Measurements from ENCODE around the gene EXOC7. TPM values are rescaled to one million over a fixed set of nuclear protein-coding genes. Genes with fewer than 3 reads are reported as not detected.
"Not testable (repeated sequence)": the region's sequence is repeated elsewhere in the genome, so short reads cannot be mapped to it uniquely, and the experiment has no call there.

EXOC7 gene
- total RNA-seq, 6 experiments from 2014 or later = 134 to 157 (median 144) TPM

DNA sequence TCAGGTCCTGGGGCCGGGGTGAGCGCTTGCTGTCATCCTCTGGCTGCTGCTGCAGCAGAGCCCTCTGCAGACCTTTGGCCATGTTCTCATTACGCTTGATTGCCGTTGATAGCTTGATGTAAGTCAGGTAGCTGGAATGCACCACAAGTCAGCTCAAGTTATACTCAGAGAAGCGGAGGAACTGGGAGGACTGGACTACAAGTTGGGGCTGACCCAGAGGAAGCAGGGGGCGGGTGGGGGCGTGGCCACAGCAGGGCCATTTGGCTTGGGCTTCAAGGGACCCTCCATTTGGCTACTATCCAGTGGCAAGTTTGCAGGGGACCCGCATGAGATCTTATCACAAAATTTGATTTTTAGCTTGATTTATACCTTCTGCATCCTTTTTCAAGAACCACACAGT lies 57.5 kb downstream of the EXOC7 start:
- no peaks in the 10 kb centered on the region; the same call in 1 of the 2 replicates for H3K27me3 Mint-ChIP-seq (ENCODE audit: insufficient read depth)
- H3K27ac Mint-ChIP-seq = no peak overlapping the region
- H3K9me3 Mint-ChIP-seq = no peaks in the 10 kb centered on the region
- peaks cover 51% of the 10 kb centered on the region for H3K36me3 Mint-ChIP-seq (ENCODE audit: low read depth)
- TF ChIP-seq, protein P1, sequence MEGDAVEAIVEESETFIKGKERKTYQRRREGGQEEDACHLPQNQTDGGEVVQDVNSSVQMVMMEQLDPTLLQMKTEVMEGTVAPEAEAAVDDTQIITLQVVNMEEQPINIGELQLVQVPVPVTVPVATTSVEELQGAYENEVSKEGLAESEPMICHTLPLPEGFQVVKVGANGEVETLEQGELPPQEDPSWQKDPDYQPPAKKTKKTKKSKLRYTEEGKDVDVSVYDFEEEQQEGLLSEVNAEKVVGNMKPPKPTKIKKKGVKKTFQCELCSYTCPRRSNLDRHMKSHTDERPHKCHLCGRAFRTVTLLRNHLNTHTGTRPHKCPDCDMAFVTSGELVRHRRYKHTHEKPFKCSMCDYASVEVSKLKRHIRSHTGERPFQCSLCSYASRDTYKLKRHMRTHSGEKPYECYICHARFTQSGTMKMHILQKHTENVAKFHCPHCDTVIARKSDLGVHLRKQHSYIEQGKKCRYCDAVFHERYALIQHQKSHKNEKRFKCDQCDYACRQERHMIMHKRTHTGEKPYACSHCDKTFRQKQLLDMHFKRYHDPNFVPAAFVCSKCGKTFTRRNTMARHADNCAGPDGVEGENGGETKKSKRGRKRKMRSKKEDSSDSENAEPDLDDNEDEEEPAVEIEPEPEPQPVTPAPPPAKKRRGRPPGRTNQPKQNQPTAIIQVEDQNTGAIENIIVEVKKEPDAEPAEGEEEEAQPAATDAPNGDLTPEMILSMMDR (IDR thresholded peaks at IDR 0.05) = no peak
- peaks cover 15% of the 10 kb centered on the region for H3K4me1 Mint-ChIP-seq (ENCODE audit: low read depth)
- no peak for DNase-seq
- no peak overlapping the region for H3K4me3 Mint-ChIP-seq

GRCh38 chr17:76044475-76045007 lies 59.0 kb downstream of the EXOC7 start:
- not testable (repeated sequence) for H3K27ac Mint-ChIP-seq; H3K4me3 Mint-ChIP-seq; DNase-seq; H3K27me3 Mint-ChIP-seq (ENCODE audit: insufficient read depth); H3K9me3 Mint-ChIP-seq
- Mint-ChIP-seq H3K36me3 (ENCODE audit: low read depth) (peaks cover 39% of the 10 kb centered on the region), H3K4me1 (ENCODE audit: low read depth) (peaks cover 15% of the 10 kb centered on the region)

DNA sequence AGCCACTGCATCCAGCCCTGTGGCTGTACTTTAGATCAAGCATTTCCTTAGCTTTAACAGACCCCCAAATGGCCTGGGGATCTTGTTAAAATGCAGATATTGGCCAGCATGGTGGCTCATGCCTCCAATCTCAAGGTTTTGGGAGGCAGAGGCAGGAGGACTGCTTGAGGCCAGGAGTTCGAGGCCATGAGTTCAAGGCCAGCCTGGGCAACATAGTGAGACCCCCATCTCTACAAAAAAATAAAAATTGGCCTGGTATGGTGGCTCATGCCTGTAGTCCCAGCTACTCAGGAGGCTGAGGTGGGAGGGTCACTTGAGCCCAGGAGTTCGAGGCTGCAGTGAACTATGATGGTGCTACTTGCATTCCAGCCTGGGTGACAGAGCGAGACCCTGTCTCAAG lies 60.7 kb downstream of the EXOC7 start:
- H3K27ac Mint-ChIP-seq; DNase-seq; H3K9me3 Mint-ChIP-seq; H3K27me3 Mint-ChIP-seq (ENCODE audit: insufficient read depth); H3K4me3 Mint-ChIP-seq; H3K4me1 Mint-ChIP-seq (ENCODE audit: low read depth): not testable (repeated sequence)
- peaks cover 39% of the 10 kb centered on the region for H3K36me3 Mint-ChIP-seq (ENCODE audit: low read depth)

GRCh38 chr17:76040376-76040775 lies 63.2 kb downstream of the EXOC7 start:
- peaks cover 8% of the 10 kb centered on the region; the same call in 1 of the 2 replicates for H3K4me1 Mint-ChIP-seq (ENCODE audit: low read depth)
- peaks cover 34% of the 10 kb centered on the region for H3K36me3 Mint-ChIP-seq (ENCODE audit: low read depth)
- H3K27me3 Mint-ChIP-seq (ENCODE audit: insufficient read depth) = no peaks in the 10 kb centered on the region
- TF ChIP-seq, protein P1 (IDR thresholded peaks at IDR 0.05) = no peak
- no peak overlapping the region for H3K4me3 Mint-ChIP-seq
- no peaks in the 10 kb centered on the region for H3K9me3 Mint-ChIP-seq
- no peak for DNase-seq
- H3K27ac Mint-ChIP-seq = no peak overlapping the region

DNA sequence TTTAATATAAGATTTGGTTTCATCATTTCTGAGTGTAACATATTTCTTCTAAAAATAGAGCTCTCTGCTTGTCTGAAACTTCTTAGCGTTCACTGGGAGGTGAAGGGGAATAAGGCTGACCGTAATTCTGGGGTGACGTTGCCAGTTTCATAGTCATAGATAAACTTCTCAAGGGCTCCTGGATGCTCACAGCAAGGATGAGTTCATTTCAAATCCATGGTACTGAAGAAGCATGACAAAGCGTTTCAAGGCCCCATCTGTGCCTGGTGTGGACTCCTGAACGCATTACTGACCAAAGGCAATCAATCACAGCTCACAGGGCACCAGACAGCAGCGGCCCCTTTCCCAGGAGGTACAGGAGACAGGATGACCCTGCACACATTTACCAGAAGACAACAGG lies 64.5 kb downstream of the EXOC7 start:
- H3K9me3 Mint-ChIP-seq = no peaks in the 10 kb centered on the region
- DNase-seq = no peak
- H3K27me3 Mint-ChIP-seq (ENCODE audit: insufficient read depth) = peaks cover 2% of the 10 kb centered on the region; the same call in 1 of the 2 replicates
- H3K4me1 Mint-ChIP-seq (ENCODE audit: low read depth) = peaks cover 8% of the 10 kb centered on the region; the same call in 1 of the 2 replicates
- H3K4me3 Mint-ChIP-seq = no peak overlapping the region
- no peak overlapping the region for H3K27ac Mint-ChIP-seq
- TF ChIP-seq, protein P1 (IDR thresholded peaks at IDR 0.05) = no peak
- peaks cover 25% of the 10 kb centered on the region for H3K36me3 Mint-ChIP-seq (ENCODE audit: low read depth)

DNA sequence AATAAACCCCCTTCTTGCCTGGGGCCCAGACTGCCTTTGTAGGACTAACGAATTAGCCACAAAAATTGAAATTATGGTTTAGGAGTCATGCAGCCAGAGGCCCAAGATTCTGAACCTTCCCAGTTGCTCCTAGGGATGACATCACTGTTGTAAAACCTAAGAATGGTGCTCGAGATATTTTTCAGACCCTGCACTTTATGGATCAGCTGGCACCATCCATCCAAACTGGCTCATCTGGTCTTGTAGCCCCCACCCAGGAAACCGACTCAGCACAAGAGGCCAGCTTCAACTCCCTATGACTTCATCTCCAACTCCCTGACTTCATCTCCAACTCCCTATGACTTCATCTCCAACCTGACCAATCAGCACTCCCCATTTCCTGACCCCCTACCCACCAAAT lies 65.5 kb downstream of the EXOC7 start:
- Mint-ChIP-seq H3K4me3 (no peak overlapping the region), H3K9me3 (no peaks in the 10 kb centered on the region), H3K27me3 (ENCODE audit: insufficient read depth) (peaks cover 2% of the 10 kb centered on the region; the same call in 1 of the 2 replicates), H3K36me3 (ENCODE audit: low read depth) (peaks cover 18% of the 10 kb centered on the region), H3K4me1 (ENCODE audit: low read depth) (peaks cover 8% of the 10 kb centered on the region; the same call in 1 of the 2 replicates), H3K27ac (peak overlapping the region; percentile 19; the same call in 1 of the 2 replicates)
- no peak for DNase-seq
- TF ChIP-seq, protein P1 (IDR thresholded peaks at IDR 0.05) = no peak
